ENCODE data around the gene TDRD7.
A peak's percentile ranks its signal among the peaks of the same experiment; 100 is the strongest.

Gene TDRD7, protein sequence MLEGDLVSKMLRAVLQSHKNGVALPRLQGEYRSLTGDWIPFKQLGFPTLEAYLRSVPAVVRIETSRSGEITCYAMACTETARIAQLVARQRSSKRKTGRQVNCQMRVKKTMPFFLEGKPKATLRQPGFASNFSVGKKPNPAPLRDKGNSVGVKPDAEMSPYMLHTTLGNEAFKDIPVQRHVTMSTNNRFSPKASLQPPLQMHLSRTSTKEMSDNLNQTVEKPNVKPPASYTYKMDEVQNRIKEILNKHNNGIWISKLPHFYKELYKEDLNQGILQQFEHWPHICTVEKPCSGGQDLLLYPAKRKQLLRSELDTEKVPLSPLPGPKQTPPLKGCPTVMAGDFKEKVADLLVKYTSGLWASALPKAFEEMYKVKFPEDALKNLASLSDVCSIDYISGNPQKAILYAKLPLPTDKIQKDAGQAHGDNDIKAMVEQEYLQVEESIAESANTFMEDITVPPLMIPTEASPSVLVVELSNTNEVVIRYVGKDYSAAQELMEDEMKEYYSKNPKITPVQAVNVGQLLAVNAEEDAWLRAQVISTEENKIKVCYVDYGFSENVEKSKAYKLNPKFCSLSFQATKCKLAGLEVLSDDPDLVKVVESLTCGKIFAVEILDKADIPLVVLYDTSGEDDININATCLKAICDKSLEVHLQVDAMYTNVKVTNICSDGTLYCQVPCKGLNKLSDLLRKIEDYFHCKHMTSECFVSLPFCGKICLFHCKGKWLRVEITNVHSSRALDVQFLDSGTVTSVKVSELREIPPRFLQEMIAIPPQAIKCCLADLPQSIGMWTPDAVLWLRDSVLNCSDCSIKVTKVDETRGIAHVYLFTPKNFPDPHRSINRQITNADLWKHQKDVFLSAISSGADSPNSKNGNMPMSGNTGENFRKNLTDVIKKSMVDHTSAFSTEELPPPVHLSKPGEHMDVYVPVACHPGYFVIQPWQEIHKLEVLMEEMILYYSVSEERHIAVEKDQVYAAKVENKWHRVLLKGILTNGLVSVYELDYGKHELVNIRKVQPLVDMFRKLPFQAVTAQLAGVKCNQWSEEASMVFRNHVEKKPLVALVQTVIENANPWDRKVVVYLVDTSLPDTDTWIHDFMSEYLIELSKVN

GRCh38 chr9:97411789-97412625 is at the start of gene TDRD7:
TSS of gene TDRD7 (plus strand) at chr9:97412096. CDS start at chr9:97428466, 16,370 bp downstream.
- DNase-seq: peak; percentile 93 to 96

GRCh38 chr9:97362777-97363545 is 48.9 kb upstream of the TDRD7 start:
- no peak for DNase-seq

DNA sequence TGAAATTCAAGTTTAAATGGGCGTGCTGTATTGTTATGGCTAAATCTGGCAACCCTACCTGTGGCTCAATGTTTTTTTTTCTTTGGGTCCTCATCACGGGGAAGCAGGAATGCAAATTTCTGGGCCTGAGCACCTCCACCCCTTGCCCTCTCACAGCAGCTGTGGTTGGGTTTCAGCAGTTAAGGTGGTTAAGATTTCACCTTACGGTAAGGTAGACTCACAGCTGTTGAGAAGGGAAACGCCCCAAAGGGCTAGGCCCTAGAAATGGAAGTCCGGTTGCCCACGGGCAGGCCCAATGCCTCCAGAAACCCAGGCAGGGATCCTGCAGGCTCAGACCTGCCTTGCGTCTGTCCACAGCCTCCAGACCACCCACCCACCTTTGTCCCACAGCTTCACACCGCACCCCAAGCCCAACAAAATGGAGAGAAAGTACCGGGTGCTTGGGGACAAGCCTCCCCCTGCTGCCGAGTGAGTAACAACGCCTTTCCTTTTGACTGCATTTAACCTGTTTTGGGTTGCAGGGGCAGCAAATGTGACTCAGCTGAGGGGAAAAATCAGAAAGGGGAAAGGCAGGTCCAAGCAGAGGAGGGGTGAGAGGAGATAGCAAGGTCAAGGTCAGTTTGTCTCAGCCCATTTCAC is 48.1 kb upstream of the TDRD7 start:
- no peak for DNase-seq

GRCh38 chr9:97364769-97365490 is 47.0 kb upstream of the TDRD7 start:
- DNase-seq: no peak

GRCh38 chr9:97365634-97366033 is 46.3 kb upstream of the TDRD7 start:
- DNase-seq: no peak

GRCh38 chr9:97366476-97366875 is 45.4 kb upstream of the TDRD7 start:
- DNase-seq: no peak

GRCh38 chr9:97366889-97367288 is 45.0 kb upstream of the TDRD7 start:
- no peak for DNase-seq

- no peak for DNase-seq
Measured at GRCh38 chr9:97367729-97368128, 44.2 kb upstream of the TDRD7 start.

DNA sequence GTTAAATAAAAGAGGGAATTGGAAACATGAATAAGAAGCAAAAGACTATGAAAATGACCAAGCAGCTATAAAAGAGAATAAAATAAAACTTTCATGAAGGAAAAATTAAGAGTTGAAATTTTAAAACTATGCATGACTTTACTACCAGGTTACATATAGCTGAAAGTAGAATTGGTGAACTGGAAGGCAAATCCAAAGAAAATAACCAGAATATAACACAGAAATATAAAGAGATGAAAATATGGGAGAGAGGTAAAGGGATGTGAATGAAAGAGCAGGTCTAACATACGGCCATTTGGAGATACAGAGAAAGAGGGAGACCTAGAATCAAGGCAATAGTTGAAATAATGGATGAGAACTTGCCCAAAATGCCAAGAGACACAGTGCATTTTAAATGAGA is 42.9 kb upstream of the TDRD7 start:
- DNase-seq: no peak

DNA sequence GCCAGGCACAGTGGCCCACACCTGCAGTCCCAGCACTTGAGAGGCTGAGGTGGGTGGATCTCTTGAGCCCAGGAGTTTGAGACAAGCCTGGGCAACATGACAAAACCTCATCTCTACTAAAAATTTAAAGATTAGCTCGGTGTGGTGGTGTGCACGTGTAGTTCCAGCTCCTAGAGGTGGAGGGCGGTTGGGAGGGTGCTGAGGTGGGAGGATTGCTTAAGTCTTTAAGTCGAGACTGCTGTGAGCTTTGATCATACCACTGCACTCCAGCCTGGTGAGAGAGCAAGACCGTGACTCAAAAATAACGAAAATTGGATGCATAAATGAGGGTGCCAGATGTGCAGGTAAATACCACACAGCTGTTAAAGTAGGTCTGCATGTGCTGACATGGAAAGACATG is 39.3 kb upstream of the TDRD7 start:
- DNase-seq: no peak

DNA sequence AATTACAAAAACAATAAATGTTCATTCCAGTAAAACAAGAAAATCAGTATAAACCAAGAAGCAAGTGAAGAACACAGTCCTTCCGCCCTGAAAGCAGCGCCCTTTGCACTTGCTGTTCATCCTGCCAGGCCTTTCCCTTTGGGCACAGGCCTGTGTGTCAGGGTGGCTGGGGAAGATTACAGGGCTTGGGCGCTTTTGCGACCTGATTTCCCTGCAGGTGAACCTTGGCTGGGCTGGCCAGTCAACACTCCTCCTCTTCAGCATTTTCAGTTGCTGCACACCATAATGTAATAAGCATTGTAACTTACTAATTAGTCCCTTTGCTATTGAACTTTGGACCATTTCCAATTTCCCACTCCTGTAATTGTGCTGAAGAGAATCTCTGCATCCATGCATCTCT is 38.6 kb upstream of the TDRD7 start:
- DNase-seq: no peak

DNA sequence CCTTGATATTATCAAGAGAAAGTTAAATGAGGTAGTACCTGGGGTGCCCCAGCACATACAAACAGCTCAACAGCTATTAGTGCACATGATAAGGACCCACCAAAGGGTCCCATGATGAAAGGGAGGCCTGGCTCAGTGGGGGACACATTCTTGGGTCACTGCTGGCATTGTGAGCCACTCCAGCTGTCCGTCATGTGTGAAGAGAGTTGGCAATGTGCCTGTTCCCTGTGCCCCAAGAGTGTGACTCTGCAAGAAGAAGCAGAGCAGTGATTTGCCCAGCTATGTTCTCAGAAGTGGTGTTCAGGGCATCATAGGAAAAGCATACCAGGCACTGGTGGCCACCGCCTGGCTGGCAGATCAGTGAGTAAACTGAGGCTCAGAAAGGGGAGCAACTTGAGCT is 37.1 kb upstream of the TDRD7 start:
- DNase-seq: no peak

DNA sequence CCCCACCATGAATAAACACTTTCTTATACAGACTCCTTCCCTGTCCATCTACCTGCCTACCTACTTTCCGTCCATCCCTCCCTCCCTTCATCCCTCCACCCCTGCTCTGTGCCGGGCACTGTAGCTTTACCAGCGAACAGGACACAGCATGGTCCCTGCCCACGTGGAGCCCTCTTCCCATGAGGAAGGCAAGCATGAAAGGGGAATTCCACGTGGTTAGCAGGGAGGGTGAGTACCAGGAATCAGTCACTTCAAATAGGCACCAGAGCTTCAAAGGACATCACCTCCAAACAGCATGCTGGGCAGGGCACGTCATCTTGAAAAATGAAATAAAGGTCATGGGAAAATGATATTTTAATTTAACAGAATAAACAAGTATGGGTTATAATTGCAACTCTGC is 35.0 kb upstream of the TDRD7 start:
- DNase-seq: no peak

DNA sequence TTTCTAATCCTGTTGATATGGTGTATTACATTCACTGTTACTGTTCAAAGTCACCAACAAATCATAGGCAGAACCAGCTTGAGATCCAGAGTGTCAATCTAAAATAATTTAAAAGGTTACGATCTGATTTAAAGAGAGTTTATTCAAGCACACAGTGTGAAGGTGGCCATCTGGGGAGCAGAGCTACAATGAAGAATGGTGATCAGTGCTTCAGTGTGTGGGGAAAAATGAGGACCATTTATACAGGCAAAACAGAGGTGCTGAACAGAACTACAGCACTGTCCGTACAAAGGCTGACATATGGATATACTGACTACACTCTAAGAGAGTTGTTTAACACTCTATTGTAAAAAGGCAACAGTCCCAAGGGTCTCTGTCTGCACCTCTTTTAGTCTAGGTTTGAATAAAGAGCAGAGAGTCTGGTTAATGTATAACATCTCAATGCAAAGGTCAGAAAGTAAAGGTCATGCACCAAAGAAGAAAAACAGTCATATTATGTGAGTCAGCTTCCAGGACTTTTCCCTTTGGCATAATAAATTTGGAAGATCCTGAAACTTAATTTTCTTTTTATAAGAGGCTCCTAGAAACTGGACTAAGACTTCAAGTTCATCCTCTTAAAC is 29.7 kb upstream of the TDRD7 start:
- DNase-seq: no peak

DNA sequence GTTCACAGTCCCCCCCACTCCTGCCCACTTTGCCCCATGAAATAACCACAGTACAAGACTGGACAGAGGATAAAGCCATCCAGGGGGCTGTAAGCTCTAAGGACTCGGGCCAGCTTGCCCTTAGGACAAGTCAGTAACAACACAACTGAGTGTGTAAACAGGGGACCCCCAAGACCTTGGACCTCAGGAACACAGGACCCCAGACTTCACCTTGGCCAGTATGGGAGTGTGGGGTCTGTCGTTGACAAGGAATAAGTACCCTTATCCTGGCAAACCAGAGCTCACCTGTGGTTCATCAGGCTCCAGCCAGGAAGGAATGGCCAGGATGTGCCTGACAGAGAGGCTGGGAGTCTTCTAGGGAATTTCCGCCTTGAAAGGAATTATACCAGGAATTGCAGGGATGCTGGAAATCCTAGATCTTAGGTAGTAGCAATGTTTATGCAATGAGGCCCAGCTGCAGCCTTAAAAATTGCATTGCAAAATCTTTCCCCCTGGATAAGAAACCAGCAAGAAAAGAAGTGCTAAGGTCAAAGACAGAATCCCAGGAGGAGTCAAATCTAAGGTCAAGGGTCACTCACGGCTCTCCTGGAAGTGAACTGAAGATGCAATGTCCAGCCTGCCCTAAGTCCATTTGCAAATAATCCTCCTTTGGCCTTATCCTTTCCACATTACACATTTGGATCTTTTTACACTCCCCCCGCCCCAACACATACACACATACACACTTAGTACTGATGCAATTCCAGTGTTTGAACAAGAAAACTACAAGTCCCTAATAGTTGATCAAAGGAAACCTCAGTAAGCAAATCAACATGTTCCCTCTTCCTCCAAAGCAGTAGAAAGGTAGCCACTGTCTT is 27.3 kb upstream of the TDRD7 start:
- no peak for DNase-seq

- no peak for DNase-seq
Measured at GRCh38 chr9:97385626-97386264, 26.2 kb upstream of the TDRD7 start.

- DNase-seq: no peak
Measured at GRCh38 chr9:97386265-97386633, 25.6 kb upstream of the TDRD7 start.

DNA sequence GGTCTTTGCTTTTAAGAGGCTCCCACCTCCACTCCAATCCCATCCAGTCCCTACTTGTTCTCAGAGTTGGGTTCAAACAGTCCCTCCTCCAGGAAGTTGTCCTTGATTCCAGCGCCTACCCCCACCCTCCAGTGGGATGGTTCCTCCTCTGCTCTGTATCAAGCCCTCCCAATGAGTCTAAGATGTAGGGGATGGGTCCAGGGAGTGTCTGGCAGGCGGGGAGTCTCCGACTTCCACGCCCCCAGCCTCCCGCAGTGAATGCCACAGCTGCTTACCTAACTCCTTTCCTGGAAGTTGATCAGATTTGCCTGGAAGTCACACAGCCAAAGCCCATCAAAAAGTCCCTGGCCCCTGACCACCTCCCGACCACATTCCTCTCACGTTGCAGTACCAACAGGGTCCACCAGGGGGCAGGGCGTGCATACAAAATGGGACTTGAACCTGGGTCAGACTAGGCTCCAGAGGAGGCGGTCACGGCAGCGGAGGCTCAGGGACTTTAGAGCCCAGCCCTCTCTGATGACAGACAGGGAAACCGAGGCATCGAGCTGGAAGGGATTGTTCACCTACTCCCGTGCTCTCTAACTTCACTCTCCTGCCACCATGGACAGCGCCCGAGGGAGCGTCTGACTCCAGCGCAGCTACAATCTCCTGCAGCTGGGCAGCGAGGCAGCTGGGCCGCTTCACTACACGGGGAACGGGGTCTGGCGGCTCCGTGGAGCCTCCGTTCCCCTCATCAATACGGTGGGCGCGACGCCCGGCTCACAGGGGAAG is 25.0 kb upstream of the TDRD7 start:
- peak; percentile 56 to 70 for DNase-seq
